Right renal pelvis (tissue), 4 donors: Measurements from ENCODE around the gene C1QC. TPM values are rescaled to one million over a fixed set of nuclear protein-coding genes. Genes with fewer than 3 reads are reported as not detected.

Experiments used
- DNase-seq, 4 donors: peaks; one replicate each; pipeline ENCODE4 v3.0.0-alpha.2; 2013; ENCODE audit warnings: low read depth in 4 of 4, low spot score in 3 of 4, missing footprints in 1 of 4
- polyA plus RNA-seq, 4 donors: library from polyadenylated mRNA; unstranded; fragments of 120-200 nt; gene quantifications; one replicate each; pipeline ENCODE4 v1.2.1, GENCODE V29; 2013; ENCODE audit not compliant: insufficient read length in 4 of 4

The C1QC gene
- polyA plus RNA-seq, 4 donors = 10.5 to 15.6 (median 13.6) TPM

DNA sequence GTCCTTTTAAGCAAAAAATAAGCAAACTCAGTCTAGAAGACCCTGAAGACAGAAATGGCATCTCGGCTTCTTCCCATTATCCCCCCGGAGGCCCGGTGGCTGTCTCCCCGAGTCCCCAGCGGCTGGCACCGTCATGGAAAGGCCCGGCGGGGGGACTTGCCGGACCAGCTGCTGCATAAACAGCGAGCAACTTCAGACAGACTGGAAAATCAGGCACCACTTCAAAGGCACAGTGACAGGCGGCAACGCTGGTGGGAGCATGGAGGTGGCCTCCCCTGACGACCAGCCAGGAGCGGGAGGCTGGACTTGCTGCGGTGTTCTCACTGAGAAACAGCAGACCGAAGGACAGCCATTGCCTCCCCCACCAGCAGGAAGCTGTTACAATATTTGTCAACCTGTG is 25.4 kb upstream of the C1QC start:
- no peak for DNase-seq

DNA sequence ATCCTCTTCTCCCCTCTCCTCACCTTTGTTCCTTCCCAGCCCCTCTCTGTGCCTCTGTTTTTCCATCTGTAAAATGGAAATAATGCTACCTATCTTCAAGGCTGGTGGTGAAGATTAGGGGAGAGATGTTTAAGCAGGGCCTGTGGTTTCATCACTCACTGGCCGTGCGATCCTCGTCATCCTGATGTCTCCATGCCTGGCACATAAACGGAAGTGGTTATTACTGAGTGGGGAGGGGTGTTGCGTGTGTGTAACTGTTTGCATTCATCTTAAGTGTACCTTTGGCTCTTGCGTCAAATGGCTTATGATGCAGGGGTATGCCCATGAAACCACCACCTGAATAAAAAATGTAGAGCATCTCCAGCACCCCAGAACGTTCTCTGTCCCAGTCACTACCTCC is 24.2 kb upstream of the C1QC start:
- DNase-seq = no peak

DNA sequence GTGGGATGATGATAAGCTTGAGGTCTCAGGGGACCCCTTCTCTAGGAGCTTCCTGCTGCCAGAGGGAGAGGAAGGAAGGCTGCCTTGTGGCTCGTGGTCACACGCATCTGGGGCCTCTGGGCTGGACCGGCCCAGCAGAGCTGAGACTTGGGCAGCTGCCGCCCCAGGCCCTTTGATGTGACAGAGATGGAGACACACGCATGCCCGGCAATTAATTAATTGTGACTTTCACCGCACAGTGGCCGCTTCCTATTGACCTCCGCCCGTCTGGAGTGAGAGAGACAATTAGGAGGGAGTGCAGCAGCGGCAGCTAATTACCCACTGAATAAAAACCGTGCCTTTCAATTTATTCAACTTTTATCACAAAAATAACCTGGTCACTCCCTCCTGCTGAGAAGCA is 23.6 kb upstream of the C1QC start:
- DNase-seq = no peak

DNA sequence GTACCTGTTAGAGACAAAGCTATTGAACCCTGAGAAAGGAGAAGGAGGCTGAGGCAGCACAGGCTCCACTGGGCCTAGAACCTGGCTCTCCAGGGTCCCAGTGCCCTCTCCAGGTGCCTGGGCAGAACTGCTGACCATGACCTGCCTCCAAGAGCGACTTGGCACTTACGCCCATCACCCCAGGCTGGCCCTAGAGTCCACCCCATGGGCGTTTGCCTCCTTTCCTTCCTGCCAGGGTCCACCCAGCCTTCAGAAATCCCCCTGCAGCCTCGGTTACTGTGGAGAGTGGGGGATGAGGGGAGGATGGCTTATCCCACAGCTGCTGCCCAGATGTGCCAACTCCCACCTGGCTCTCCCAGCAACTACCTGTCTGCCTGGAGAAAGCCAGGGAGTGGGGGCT is 21.7 kb upstream of the C1QC start:
- no peak for DNase-seq

DNA sequence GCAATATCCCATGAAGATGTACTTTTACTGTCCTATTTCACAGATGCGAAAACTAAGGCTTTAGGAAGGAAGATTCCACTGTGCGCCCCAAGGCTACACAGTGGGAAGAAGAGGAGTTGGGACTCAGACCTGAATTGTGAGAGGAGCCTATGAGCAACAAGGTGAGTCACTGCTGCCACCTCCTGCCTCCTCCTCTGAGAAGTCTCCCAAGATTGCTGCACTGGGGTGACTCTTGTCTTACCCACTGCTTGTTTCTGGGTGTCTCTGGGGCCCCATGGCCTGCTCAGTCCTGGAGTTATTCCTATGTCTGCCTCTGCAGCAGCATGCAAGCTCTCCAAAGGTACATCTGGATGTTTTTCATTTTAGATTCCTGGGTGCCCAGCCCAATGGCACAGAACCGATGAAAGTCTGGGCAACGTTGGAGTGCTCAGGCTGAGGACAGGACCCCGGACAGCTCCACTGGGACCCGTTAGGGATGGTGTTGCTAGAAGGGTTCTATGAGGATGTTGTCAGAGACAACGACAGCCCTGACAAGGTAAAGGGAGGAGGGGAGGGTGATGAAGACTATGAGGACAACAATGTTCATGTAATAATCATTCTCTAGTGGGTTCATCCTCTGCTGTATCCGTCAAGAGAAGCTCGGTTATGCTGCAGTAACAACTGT is 18.0 kb upstream of the C1QC start:
- DNase-seq = peak in 1 of 4 donors; percentile 16

DNA sequence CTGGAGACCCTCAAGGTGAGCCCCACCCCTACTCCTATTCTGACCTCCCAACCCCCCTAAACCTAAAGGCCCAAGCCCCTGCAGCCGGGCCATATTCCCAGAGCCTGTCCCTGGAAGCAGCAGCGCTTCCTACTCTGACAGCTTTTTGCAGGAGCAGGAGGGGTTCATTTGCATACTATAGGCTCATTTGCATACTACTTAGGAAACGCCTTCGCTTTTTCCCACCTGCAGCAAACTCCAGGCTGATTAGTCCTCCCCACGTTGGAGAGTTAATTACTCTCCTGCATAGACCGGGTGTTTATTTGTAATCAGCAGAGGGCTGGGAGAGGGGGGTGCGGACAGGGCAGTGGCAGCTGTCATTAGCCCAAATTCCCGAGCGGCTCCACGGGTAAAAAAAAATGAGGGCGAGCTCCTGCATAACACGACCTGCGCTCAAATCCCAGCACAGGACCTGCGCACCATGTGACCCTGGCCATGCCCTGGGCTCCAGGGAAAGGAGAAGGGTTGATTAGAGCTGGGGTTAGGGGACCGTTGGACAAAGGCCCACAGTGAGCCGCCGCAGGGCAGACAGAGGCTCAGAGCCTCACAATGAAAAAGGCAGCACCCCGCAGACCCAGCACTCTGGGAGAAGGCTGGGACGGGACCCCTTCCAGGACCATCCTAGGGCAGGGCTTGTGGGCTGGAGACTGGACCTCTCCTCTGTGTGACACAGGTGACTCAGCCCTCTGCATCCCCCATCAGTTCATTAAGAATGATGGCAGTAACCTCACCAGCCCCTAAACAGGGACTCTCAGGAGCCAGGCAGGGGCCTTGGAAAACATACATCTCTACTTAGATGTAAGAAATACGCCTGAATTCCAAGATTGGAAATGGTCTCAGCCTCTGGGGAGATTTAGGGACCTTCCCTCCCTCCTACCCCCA is 16.9 kb upstream of the C1QC start:
- no peak for DNase-seq

DNA sequence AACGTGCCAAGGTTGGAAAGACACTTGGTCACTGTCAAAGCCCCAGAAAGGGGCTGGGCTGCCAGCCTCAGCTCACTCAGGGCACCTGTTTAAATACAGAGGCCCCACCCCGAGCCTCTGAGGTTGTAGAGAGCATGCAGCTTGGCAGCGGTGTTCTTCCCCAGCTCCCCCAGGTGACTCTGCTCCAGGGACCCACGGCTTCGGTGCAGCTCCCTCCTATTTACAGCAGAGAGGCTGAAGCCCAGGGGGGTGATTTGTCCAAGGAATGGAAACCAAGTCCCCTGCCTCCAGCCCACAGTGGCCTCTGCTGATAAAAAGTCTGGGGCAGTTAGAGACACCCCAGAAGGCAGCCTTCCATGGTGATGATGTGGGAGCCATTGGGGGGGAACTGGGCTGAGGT is 16.1 kb upstream of the C1QC start:
- no peak for DNase-seq

DNA sequence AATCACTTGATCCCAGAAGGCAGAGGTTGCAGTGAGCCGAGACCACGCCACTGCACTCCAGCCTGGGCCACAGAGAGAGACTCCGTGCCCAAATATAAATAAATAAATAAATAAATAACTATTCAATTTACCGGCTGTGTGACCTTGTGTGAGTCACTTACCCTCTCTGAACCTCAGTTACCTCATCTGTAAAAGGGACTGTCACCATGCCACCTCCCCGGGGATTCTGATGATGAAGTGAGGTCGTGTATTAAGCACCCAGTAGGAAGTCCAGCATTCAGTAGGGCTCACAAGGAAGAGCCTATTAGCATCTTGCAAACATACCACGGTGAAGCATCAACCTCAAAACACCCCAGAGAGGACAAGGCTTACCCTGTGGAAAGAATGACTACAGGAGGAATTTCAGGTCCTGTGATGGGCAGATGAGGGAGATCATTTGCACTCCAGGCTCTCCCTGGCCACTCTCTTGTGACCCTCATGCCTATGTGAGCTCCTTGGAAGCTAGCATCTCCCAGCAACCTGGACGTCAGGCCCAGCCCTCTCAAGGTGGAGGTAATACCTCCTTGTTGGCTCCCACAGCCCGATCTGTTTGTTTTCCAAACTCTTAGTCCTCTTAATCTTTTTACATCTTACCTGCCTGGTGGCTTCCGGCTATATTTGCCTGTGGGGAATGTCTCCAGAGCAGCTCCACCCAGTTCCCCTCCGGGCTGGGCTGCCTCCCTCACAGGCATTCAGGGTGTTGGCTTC is 14.6 kb upstream of the C1QC start:
- DNase-seq = no peak

DNA sequence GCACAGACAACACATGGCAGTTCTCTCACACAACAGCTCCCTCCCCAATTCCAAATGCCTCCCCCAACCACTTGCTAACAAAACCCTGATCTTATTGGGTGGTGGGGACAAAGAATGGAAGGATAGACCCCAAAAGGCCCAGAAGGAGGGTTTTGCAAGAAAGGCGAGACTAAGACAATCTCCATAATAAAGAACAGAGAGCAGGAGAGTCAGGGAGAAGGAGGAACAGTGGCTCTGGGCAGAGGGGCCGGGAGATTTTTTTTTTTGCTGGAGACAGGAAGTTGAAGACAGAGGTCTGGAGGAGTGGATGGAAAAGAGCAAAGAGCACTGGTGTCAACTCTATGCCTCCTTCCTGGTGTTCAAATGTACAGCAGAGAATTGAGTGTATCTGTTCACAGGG is 13.5 kb upstream of the C1QC start:
- DNase-seq = no peak

DNA sequence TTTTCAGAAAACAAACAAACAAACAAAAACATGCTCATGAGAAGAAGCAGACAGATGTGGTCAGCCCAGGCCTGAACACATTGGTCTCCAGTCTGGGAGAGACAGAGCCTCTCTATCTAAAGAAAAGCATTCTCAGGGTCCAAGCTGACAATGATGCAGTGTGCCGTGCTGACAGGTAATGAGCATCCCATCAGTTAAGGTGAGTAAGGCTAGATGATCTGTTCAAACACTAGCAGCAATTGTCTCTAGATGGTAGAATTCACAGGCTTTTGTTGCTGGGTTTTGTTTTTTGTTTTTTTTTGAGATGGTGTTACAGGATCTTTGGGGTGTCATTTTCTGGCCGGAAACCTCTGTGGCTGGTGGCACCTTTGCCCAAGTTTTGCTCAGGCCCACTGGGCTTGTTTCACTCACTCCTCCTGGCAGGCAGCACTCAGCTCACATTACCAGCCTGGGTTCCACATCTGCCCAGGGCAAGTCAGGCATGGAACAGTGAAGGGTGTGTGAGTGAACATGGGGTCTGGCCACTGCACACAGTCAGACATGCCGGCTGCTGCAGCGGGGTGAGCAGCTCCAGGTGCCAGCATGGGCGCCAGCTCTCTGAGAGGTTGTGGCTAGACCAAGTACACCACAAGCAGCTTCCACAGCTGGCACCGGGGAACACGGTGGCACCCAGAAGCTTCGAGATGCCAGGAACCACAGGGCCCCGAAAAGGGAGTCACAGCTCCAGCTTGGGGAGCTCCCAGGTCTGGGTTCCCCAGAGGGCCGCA is 9.6 kb upstream of the C1QC start:
- no peak for DNase-seq

DNA sequence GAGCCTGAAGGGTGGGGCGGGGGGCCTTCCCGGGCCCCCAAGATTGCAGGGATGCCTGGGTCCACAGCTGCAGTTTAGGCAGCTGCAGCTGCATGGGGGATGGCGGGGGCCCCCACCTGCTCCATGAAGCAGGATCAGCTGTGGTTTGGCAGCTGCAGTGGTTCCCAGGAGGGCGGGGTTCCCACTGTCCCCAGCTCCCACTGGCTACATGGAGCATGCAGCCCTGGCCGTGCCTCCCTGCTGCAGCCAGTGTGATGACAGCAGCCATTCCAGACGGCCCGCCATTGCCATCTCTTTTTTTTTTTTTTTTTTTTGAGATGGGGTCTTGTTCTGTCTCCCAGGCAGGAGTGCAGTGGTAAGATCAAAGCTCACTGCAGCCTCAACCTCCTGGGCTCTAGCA is 8.0 kb upstream of the C1QC start:
- no peak for DNase-seq

DNA sequence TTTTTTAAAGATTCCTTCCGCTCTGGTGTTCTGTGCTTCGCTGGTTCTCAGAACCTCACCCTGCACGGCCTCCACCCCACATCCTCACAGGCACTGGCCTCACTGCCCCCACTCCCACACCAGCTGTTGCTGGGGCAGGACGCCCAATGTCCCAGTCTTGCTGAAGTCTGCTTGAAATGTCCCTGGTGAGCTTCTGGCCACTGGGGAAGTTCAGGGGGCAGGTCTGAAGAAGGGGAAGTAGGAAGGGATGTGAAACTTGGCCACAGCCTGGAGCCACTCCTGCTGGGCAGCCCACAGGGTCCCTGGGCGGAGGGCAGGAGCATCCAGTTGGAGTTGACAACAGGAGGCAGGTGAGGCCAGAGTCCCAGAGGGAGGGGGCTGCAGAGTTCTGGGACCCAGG is 7.1 kb upstream of the C1QC start, which contains the start of gene C1QA:
Gene C1QA (plus strand): TSS at position 276 of the 400 bp plus-strand sequence. CDS start 989 bp downstream, outside the sequence.
- no peak for DNase-seq

DNA sequence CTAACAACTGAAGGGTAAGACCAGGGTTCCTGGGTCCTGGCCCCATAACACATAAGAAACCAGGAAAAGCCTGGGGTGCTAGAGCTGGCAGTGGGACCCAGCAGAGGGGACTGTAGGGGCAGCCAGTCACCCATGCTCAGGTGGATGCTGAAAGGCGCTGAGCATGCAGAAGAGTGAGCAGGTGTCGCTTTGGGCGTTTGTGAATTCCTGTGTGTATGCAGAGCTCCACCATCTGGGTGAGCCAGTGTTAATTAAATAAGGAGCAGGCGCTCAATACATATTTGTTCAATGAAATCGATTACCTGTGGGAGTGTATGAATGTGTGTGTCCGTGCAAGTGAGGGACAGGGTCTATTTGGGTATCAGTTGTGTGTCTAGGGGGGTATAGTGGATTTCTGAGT is 6.5 kb upstream of the C1QC start:
- DNase-seq = no peak

DNA sequence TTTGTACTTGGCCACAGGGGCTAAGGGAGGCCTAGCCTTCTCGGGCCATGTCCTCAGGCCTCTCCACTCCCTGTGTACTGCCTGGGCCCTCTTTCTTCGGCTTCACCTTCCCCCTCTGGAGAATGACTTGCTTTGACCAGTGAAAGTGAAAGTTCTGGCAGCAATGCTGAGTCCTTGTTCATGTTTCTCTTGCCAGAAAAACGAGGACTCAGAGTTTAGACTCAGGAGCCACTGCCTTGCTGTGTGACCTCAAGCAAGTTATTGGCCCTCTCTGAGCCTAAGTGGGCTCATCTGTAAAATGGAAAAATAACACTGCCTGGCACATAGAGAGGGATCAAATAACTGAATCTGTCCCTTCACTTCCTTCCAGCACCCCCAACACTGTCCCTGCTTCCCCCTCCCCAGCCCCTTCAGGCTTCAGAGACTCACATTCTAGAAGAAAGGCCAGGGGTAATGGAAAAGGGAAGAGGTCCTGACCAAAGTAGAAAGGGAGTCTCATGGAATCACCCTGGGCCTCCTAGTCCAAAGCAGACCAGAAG is 5.5 kb upstream of the C1QC start:
- DNase-seq = no peak

DNA sequence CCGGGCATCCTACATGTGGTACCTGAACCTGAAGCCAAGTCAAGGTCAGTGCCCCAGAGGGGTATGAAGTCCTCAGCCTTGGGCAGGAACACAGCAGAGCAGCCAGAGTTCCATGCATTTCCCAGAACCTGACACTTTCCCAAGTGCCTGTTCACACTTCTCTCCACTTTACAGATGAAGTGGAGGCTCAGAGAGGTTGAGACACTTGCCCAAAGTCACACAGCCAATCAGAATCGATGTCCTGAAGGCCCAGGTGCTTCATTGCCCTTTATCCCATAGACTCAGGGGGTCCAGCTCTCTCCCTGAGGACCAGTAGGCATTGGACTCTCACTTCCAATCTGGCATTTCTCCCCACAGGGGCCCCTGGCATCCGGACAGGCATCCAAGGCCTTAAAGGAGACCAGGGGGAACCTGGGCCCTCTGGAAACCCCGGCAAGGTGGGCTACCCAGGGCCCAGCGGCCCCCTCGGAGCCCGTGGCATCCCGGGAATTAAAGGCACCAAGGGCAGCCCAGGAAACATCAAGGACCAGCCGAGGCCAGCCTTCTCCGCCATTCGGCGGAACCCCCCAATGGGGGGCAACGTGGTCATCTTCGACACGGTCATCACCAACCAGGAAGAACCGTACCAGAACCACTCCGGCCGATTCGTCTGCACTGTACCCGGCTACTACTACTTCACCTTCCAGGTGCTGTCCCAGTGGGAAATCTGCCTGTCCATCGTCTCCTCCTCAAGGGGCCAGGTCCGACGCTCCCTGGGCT is 4.8 kb upstream of the C1QC start:
- DNase-seq = no peak

DNA sequence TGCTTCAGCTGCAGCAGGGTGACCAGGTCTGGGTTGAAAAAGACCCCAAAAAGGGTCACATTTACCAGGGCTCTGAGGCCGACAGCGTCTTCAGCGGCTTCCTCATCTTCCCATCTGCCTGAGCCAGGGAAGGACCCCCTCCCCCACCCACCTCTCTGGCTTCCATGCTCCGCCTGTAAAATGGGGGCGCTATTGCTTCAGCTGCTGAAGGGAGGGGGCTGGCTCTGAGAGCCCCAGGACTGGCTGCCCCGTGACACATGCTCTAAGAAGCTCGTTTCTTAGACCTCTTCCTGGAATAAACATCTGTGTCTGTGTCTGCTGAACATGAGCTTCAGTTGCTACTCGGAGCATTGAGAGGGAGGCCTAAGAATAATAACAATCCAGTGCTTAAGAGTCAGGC is 4.1 kb upstream of the C1QC start:
- no peak for DNase-seq

DNA sequence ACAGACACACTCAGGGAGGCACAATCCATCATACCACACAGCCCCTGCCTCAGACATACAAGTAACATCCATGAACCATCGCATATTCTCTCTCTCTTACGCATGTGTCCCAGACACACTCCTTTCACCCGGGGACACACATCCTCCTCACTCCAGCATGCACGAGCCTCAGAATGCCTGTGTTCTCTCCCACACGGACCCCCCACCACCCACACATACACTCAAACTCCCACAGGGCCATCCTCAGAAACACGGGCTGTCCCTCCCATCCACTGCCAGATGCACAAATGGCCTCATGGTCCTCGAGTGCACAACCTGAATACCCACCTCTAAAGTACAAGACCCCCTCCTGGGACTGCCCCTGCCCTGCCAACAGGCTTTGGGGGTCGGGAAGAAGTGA is 2.2 kb upstream of the C1QC start:
- DNase-seq = no peak

DNA sequence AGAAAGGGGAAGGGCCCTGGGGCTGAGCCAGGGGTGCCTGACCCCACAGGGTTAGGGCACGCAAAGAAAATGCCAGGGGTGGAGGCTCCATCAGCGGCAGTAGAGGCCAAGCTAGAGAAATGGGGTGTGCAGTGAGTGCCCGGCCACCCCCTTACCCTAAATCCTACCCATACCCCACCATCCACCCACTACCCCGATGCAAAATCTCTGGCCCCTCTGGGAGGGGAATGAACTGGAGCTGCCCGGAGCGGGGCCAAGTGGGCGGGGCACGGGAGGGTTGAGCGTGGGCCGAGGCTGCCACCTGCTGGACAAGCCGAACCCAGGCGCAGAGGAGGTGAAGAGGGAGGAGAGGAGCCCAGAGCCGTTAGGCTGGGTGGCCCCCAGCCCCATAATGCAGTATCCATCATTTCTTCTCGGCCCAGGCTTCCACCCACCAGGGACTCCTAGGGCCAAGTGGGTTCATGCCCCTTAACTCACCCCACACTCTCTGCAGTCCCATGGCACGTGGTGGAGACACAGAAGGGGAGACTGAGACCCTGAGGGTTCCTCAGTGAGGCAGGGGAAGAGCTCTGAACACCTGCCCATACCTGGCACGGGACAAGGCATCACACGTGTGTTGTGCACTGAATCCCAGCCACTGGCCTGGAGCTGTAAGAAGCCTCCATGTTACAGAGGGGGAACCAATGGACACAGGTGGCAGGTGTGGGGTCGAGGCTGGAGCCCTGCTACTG is 1.4 kb upstream of the C1QC start:
- peak in 3 of 4 donors; percentile 28 to 59 (median 33) for DNase-seq

DNA sequence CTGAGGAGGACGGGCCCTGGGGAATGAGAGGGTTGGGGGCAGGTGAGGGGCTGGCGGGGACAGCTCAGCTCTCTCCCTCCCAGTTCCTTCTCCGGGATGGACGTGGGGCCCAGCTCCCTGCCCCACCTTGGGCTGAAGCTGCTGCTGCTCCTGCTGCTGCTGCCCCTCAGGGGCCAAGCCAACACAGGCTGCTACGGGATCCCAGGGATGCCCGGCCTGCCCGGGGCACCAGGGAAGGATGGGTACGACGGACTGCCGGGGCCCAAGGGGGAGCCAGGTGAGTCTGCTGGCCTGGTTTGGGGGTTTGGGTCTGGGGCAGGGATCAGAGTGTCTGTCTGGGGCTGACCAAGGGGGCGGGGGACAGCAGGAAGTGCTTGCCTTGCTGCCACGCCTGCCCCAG is 495 bp downstream of the C1QC start:
- no peak for DNase-seq
